Measurements from ENCODE around the gene CDH12.

CDH12 gene

GRCh38 chr5:21847300-21847699 is 1005.8 kb downstream of the CDH12 start:
- TF ChIP-seq GATA3 (IDR thresholded peaks at IDR 0.05; ENCODE audit: low read depth, low read length), result no peak
- no peak for TF ChIP-seq GATA2 (IDR thresholded peaks at IDR 0.05; ENCODE audit: low read depth, low read length)

GRCh38 chr5:21844960-21845359 is 1008.2 kb downstream of the CDH12 start:
- no peak for TF ChIP-seq GATA3 (IDR thresholded peaks at IDR 0.05; ENCODE audit: low read depth, low read length)
- TF ChIP-seq GATA2 (IDR thresholded peaks at IDR 0.05; ENCODE audit: low read depth, low read length), result no peak

GRCh38 chr5:21834863-21835262 is 1018.3 kb downstream of the CDH12 start:
- no peak for TF ChIP-seq GATA3 (IDR thresholded peaks at IDR 0.05; ENCODE audit: low read depth, low read length)
- no peak for TF ChIP-seq GATA2 (IDR thresholded peaks at IDR 0.05; ENCODE audit: low read depth, low read length)

GRCh38 chr5:21831145-21831787 is 1021.9 kb downstream of the CDH12 start:
- TF ChIP-seq GATA3 (IDR thresholded peaks at IDR 0.05; ENCODE audit: low read depth, low read length) (no peak), GATA2 (IDR thresholded peaks at IDR 0.05; ENCODE audit: low read depth, low read length) (no peak)

GRCh38 chr5:21826884-21827283 is 1026.3 kb downstream of the CDH12 start:
- TF ChIP-seq GATA2 (IDR thresholded peaks at IDR 0.05; ENCODE audit: low read depth, low read length) (no peak), GATA3 (IDR thresholded peaks at IDR 0.05; ENCODE audit: low read depth, low read length) (no peak)

- TF ChIP-seq GATA3 (IDR thresholded peaks at IDR 0.05; ENCODE audit: low read depth, low read length), result no peak
- no peak for TF ChIP-seq GATA2 (IDR thresholded peaks at IDR 0.05; ENCODE audit: low read depth, low read length)
Measured at GRCh38 chr5:21823588-21823987, 1029.6 kb downstream of the CDH12 start.

GRCh38 chr5:21823076-21823574 is 1030.0 kb downstream of the CDH12 start:
- no peak for TF ChIP-seq GATA3 (IDR thresholded peaks at IDR 0.05; ENCODE audit: low read depth, low read length)
- TF ChIP-seq GATA2 (IDR thresholded peaks at IDR 0.05; ENCODE audit: low read depth, low read length), result no peak

GRCh38 chr5:21820527-21820926 is 1032.6 kb downstream of the CDH12 start:
- no peak for TF ChIP-seq GATA3 (IDR thresholded peaks at IDR 0.05; ENCODE audit: low read depth, low read length)

- no peak for TF ChIP-seq GATA3 (IDR thresholded peaks at IDR 0.05; ENCODE audit: low read depth, low read length)
- TF ChIP-seq GATA2 (IDR thresholded peaks at IDR 0.05; ENCODE audit: low read depth, low read length), result no peak
Measured at GRCh38 chr5:21818370-21818720, 1034.8 kb downstream of the CDH12 start.

GRCh38 chr5:21817668-21818369 is 1035.3 kb downstream of the CDH12 start:
- TF ChIP-seq GATA2 (IDR thresholded peaks at IDR 0.05; ENCODE audit: low read depth, low read length), result no peak
- TF ChIP-seq GATA3 (IDR thresholded peaks at IDR 0.05; ENCODE audit: low read depth, low read length), result no peak

GRCh38 chr5:21810737-21811316 is 1042.3 kb downstream of the CDH12 start:
- TF ChIP-seq GATA2 (IDR thresholded peaks at IDR 0.05; ENCODE audit: low read depth, low read length), result no peak
- TF ChIP-seq GATA3 (IDR thresholded peaks at IDR 0.05; ENCODE audit: low read depth, low read length), result no peak

- TF ChIP-seq GATA3 (IDR thresholded peaks at IDR 0.05; ENCODE audit: low read depth, low read length) (no peak), GATA2 (IDR thresholded peaks at IDR 0.05; ENCODE audit: low read depth, low read length) (no peak)
Measured at GRCh38 chr5:21809611-21810010, 1043.5 kb downstream of the CDH12 start.

GRCh38 chr5:21807953-21808352 is 1045.2 kb downstream of the CDH12 start:
- TF ChIP-seq GATA2 (IDR thresholded peaks at IDR 0.05; ENCODE audit: low read depth, low read length) (no peak), GATA3 (IDR thresholded peaks at IDR 0.05; ENCODE audit: low read depth, low read length) (no peak)

- no peak for TF ChIP-seq GATA2 (IDR thresholded peaks at IDR 0.05; ENCODE audit: low read depth, low read length)
Measured at GRCh38 chr5:21806943-21807342, 1046.2 kb downstream of the CDH12 start.

GRCh38 chr5:21806271-21806670 is 1046.9 kb downstream of the CDH12 start:
- TF ChIP-seq GATA3 (IDR thresholded peaks at IDR 0.05; ENCODE audit: low read depth, low read length) (no peak), GATA2 (IDR thresholded peaks at IDR 0.05; ENCODE audit: low read depth, low read length) (no peak)

All from SH-SY5Y (cell line).